Testis (tissue), 3 donors: Measurements from ENCODE around the gene PKP2. TPM values are rescaled to one million over a fixed set of nuclear protein-coding genes. Genes with fewer than 3 reads are reported as not detected.

Experiments used
- DNase-seq: peaks from one replicate; pipeline ENCODE4 v3.0.0-alpha.2; 2019
- H3K27ac ChIP-seq, 2 donors: fragments of 200-600 bp; sonication (generic); one replicate each; pipeline ENCODE4 v1.5.1; 2019
- H3K27me3 ChIP-seq: fragments of 200-600 bp; sonication (generic); one replicate; pipeline ENCODE4 v1.5.1; 2019
- H3K36me3 ChIP-seq: fragments of 200-600 bp; sonication (generic); one replicate; pipeline ENCODE4 v1.5.1; 2017; ENCODE audit warnings: low read depth; ENCODE audit errors: missing control alignments
- H3K4me1 ChIP-seq: fragments of 200-600 bp; sonication (generic); one replicate; pipeline ENCODE4 v1.5.1; 2019
- H3K4me3 ChIP-seq, 2 donors: fragments of 200-600 bp; sonication (generic); one replicate each; pipeline ENCODE4 v1.5.1; 2017 to 2019
- H3K9me3 ChIP-seq: fragments of 200-600 bp; sonication (generic); one replicate; pipeline ENCODE4 v1.5.1; 2017
- CTCF ChIP-seq, 3 experiments: fragments of 450-650 bp in 2 of 3; fragments of 200-600 bp in 1 of 3; sonication (generic) in 1 of 3; IDR thresholded peaks; one replicate each; pipeline ENCODE4 v1.5.1; 2016 to 2019; ENCODE audit warnings: antibody characterized with exemption in 3 of 3, mild to moderate bottlenecking in 2 of 3, moderate library complexity in 1 of 3
- POLR2A ChIP-seq: fragments of 450-650 bp; IDR thresholded peaks from one replicate; pipeline ENCODE4 v1.6.1; 2017; ENCODE audit warnings: antibody characterized with exemption, mild to moderate bottlenecking, moderate library complexity
- WGBS, 2 donors: methylation state at CpG; one replicate each; pipeline ENCODE4 v1.1.5; 2018; 5-methylcytosine and 5-hydroxymethylcytosine counted together
- intact Hi-C: fragments of 100-400 bp; cut with DNase I; formaldehyde crosslinking; loops from one replicate; pipeline ENCODE4 v1.15.1; 2023; ENCODE audit warnings: low total_unique reads
- polyA plus RNA-seq: library from polyadenylated mRNA; stranded (reverse); fragments of 350-450 nt; fragmentation: Illumina TruSeq; extraction: RNeasy Lipid Tissue Mini Kit (QIAGEN cat#74804); gene quantifications from one replicate; pipeline ENCODE4 v1.2.3, GENCODE V29; 2014; ENCODE audit warnings: low read depth, low replicate concordance; ENCODE audit not compliant: insufficient read depth
- total RNA-seq, 2 donors: library from RNA; depleted of rRNA; stranded (reverse); fragments of >200 nt; gene quantifications; one replicate each; pipeline ENCODE4 v1.2.3, GENCODE V29; 2016

PKP2 gene
- total and polyA plus RNA-seq, 3 donors from 2014 or later = 14.8 to 22.3 (median 18.9) TPM

- DNase-seq = peak; percentile 34
- intact Hi-C loops = no loop called here
Observed at GRCh38 chr12:32918890-32919801, 22.6 kb upstream of the PKP2 start.

GRCh38 chr12:32917094-32917611 lies 20.6 kb upstream of the PKP2 start:
- Histone ChIP-seq H3K27me3 (no peaks in the 10 kb centered on the region), H3K36me3 (no peaks in the 10 kb centered on the region), H3K27ac (no peak overlapping the region), H3K4me1 (no peaks in the 10 kb centered on the region), H3K9me3 (no peaks in the 10 kb centered on the region), H3K4me3 (no peak overlapping the region)
- intact Hi-C loops = no loop called here
- TF ChIP-seq POLR2A (no peak), CTCF (IDR thresholded peaks at IDR 0.05) (no peak)
- DNase-seq = no peak

More at GRCh38 chr12:32918890-32919801, 22.6 kb upstream of the PKP2 start:
- Histone ChIP-seq H3K36me3 (no peaks in the 10 kb centered on the region), H3K4me3 (no peak overlapping the region), H3K9me3 (no peaks in the 10 kb centered on the region), H3K27me3 (no peaks in the 10 kb centered on the region), H3K4me1 (no peaks in the 10 kb centered on the region), H3K27ac (no peak overlapping the region)
- 57 to 58% methylated on average over 11 of the region's 11 CpGs for WGBS, 2 donors
- TF ChIP-seq CTCF (IDR thresholded peaks at IDR 0.05) = peak; percentile 21 to 61 (median 55)
- TF ChIP-seq POLR2A = no peak

GRCh38 chr12:32907898-32908476 lies 11.4 kb upstream of the PKP2 start:
- H3K4me1 ChIP-seq = no peaks in the 10 kb centered on the region
- no peaks in the 10 kb centered on the region for H3K27me3 ChIP-seq
- 89 to 95% methylated on average over 10 of the region's 10 CpGs for WGBS, 2 donors
- H3K9me3 ChIP-seq = no peaks in the 10 kb centered on the region
- intact Hi-C loops = no loop called here
- no peaks in the 10 kb centered on the region for H3K36me3 ChIP-seq
- TF ChIP-seq CTCF (IDR thresholded peaks at IDR 0.05) (no peak), POLR2A (no peak)
- no peak for DNase-seq
- H3K27ac ChIP-seq = no peak overlapping the region
- no peak overlapping the region for H3K4me3 ChIP-seq

- H3K9me3 ChIP-seq = no peaks in the 10 kb centered on the region
- TF ChIP-seq CTCF (IDR thresholded peaks at IDR 0.05) = no peak
- no peak for TF ChIP-seq POLR2A
- no peak overlapping the region for H3K27ac ChIP-seq
- 87 to 93% methylated on average over 2 of the region's 2 CpGs for WGBS, 2 donors
- no peak for DNase-seq
- H3K4me3 ChIP-seq = no peak overlapping the region
- no peaks in the 10 kb centered on the region for H3K27me3 ChIP-seq
- H3K4me1 ChIP-seq = no peaks in the 10 kb centered on the region
- no peaks in the 10 kb centered on the region for H3K36me3 ChIP-seq
- intact Hi-C loops = no loop called here
Observed at GRCh38 chr12:32907166-32907565, 10.6 kb upstream of the PKP2 start.
